ENCODE data around the gene PIPOX. TPM values are rescaled to one million over a fixed set of nuclear protein-coding genes. Genes with fewer than 3 reads are reported as not detected.

PIPOX gene, protein sequence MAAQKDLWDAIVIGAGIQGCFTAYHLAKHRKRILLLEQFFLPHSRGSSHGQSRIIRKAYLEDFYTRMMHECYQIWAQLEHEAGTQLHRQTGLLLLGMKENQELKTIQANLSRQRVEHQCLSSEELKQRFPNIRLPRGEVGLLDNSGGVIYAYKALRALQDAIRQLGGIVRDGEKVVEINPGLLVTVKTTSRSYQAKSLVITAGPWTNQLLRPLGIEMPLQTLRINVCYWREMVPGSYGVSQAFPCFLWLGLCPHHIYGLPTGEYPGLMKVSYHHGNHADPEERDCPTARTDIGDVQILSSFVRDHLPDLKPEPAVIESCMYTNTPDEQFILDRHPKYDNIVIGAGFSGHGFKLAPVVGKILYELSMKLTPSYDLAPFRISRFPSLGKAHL
- 0.83 and 1.5 TPM in 2 replicates for total RNA-seq
- polyA plus RNA-seq, result 0.20 and 0.26 TPM in 2 replicates
- 0.28 TPM in 1 of 2 replicates, not detected in the other for polyA plus RNA-seq (2012)
- polyA minus RNA-seq (ENCODE audit: low replicate concordance), result 2.0 and 3.6 TPM in 2 replicates

DNA sequence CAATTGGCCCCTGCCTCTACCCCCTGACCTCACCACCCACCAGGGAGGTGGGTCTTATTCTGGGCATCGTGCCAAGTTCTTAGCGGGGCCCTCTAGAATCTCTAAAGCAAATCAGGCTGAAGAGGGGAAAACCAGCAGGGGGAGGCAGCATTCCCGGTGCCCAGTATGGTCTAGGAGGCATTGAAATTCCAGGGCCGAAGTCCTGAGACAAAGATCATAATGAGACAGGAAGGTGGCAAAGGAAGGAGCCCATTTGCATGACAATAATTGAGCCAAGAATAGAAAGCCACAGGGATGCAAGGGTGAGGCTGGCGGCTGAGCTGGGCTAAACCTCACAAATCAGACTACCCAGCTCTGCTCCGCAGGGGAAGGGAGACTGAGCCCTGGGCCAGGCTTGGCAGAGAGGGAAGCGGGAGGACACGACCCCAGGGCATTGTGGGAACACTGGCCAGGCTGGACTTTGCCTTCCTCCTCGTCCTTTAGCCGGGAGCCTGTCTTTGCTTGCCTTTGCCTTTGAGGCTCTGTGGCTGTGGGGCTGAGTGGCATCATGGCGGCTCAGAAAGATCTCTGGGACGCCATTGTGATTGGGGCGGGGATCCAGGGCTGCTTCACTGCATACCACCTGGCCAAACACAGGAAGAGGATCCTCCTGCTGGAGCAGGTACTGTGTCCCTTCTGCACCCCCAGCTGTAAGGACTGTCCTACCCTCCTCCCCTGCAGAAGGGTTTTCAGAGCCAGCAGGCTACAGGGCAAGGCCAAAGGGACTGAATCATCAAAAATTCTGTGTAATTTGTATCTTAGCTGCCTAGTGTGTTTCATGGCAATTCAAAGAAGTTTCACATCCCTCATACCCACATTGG lies at the start of gene PIPOX:
Gene PIPOX (plus strand): TSS at position 463 of the 860 bp plus-strand sequence. CDS start 85 bp downstream, at position 548.
- Histone ChIP-seq H4K20me1 (ENCODE audit: control insufficient read depth, extremely low read depth, insufficient read depth, low read length) (no peaks in the 10 kb centered on the region), H3K4me3 (replicated peaks in 1 of 4; ENCODE audit: control extremely low read depth in 1 of 4, insufficient read depth in 1 of 4, low read depth in 3 of 4, low read length in 4 of 4) (peak within 1 kb of the TSS in 1 of 4 experiments; percentile 4), H2AFZ (ENCODE audit: low read length) (no peak within 1 kb of the TSS), H3K27ac (ENCODE audit: insufficient read depth, low read length) (no peak within 1 kb of the TSS), H3K4me2 (ENCODE audit: extremely low read depth, insufficient read depth, low read length) (no peak within 1 kb of the TSS), H3K79me2 (ENCODE audit: control insufficient read depth, insufficient read depth, low read length) (no peaks in the 10 kb centered on the region), H3K27me3 (ENCODE audit: control insufficient read depth, insufficient read depth, low read length) (peaks cover 7% of the 10 kb centered on the region), H3K9ac (ENCODE audit: insufficient read depth, low read length) (no peak within 1 kb of the TSS), H3K9me3 (ENCODE audit: control insufficient read depth, insufficient read depth, low read depth, low read length) (no peaks in the 10 kb centered on the region), H3K4me1 (ENCODE audit: control insufficient read depth, extremely low read depth, insufficient read depth, low read length) (no peaks in the 10 kb centered on the region), H3K36me3 (ENCODE audit: control insufficient read depth, insufficient read depth, low read length) (no peaks in the 10 kb centered on the region)
- DNase-seq (ENCODE audit: low read depth in 2 of 2), result peak; percentile 46 to 59
- TF ChIP-seq, protein P1, sequence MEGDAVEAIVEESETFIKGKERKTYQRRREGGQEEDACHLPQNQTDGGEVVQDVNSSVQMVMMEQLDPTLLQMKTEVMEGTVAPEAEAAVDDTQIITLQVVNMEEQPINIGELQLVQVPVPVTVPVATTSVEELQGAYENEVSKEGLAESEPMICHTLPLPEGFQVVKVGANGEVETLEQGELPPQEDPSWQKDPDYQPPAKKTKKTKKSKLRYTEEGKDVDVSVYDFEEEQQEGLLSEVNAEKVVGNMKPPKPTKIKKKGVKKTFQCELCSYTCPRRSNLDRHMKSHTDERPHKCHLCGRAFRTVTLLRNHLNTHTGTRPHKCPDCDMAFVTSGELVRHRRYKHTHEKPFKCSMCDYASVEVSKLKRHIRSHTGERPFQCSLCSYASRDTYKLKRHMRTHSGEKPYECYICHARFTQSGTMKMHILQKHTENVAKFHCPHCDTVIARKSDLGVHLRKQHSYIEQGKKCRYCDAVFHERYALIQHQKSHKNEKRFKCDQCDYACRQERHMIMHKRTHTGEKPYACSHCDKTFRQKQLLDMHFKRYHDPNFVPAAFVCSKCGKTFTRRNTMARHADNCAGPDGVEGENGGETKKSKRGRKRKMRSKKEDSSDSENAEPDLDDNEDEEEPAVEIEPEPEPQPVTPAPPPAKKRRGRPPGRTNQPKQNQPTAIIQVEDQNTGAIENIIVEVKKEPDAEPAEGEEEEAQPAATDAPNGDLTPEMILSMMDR (conservative IDR thresholded peaks at IDR 0.05 in 1 of 2, IDR thresholded peaks at IDR 0.05 in 1 of 2; ENCODE audit: low read depth in 1 of 2, low read length in 2 of 2), result peak in 1 of 2 donors; percentile 17
- TF ChIP-seq EZH2 (IDR thresholded peaks at IDR 0.05; ENCODE audit: low read length, missing control alignments), result no peak

DNA sequence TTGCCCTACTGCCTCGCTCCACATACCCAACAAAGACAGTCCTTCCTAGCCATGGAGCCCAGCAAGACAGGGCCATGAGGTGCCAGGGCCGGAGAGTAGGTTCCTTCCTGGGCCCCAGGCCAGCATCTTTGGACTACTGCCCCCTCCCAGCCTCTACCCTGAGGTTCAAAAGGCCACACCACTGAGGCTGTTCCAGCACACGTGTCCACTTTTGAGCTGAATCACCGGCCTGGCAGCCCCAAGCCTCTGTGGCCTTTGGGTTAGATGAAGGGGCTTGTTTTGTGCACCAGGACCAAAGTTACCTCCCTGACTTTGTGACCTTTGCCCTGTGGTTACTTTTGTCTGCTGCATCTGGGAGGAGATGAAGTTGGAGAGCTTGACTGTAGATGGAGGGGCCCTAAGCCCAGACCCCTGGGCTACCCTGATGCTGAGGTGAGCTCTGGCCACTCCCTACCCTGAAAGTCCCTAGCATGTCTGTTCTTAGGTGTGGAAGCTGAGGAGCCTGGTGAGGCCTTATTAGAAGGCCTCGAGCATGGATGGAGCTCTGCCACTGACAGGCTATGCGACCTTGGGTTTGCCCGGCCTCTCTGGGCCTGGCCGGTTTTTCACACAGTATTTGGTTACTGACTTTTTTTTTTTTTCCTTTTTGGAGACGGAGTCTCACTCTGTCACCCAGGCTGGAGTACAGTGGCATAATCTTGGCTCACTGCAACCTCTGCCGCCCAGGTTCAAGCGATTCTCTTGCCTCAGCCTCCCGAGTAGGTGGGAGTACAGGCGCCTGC lies 49.1 kb upstream of the PIPOX start:
- H3K9me3 ChIP-seq (ENCODE audit: control insufficient read depth, insufficient read depth, low read depth, low read length), result no peaks in the 10 kb centered on the region
- no peaks in the 10 kb centered on the region for H4K20me1 ChIP-seq (ENCODE audit: control insufficient read depth, extremely low read depth, insufficient read depth, low read length)
- peaks cover 6% of the 10 kb centered on the region for H3K27me3 ChIP-seq (ENCODE audit: control insufficient read depth, insufficient read depth, low read length)
- no peak overlapping the region for H3K4me2 ChIP-seq (ENCODE audit: extremely low read depth, insufficient read depth, low read length)
- no peaks in the 10 kb centered on the region for H3K4me1 ChIP-seq (ENCODE audit: control insufficient read depth, extremely low read depth, insufficient read depth, low read length)
- no peaks in the 10 kb centered on the region for H3K79me2 ChIP-seq (ENCODE audit: control insufficient read depth, insufficient read depth, low read length)
- TF ChIP-seq, protein P1 (conservative IDR thresholded peaks at IDR 0.05 in 1 of 2, IDR thresholded peaks at IDR 0.05 in 1 of 2; ENCODE audit: low read depth in 1 of 2, low read length in 2 of 2), result no peak
- TF ChIP-seq EZH2 (IDR thresholded peaks at IDR 0.05; ENCODE audit: low read length, missing control alignments), result no peak
- no peak for DNase-seq (ENCODE audit: low read depth in 2 of 2)
- H3K36me3 ChIP-seq (ENCODE audit: control insufficient read depth, insufficient read depth, low read length), result no peaks in the 10 kb centered on the region
- no peak overlapping the region for H3K4me3 ChIP-seq (replicated peaks in 1 of 4; ENCODE audit: control extremely low read depth in 1 of 4, insufficient read depth in 1 of 4, low read depth in 3 of 4, low read length in 4 of 4)
- no peak overlapping the region for H2AFZ ChIP-seq (ENCODE audit: low read length)
- no peak overlapping the region for H3K9ac ChIP-seq (ENCODE audit: insufficient read depth, low read length)
- no peak overlapping the region for H3K27ac ChIP-seq (ENCODE audit: insufficient read depth, low read length)

All from fibroblast of lung (primary cell).